ENCODE measurements around the gene ADGRG2.
A peak's percentile ranks its signal among the peaks of the same experiment; 100 is the strongest.

ADGRG2 gene, protein sequence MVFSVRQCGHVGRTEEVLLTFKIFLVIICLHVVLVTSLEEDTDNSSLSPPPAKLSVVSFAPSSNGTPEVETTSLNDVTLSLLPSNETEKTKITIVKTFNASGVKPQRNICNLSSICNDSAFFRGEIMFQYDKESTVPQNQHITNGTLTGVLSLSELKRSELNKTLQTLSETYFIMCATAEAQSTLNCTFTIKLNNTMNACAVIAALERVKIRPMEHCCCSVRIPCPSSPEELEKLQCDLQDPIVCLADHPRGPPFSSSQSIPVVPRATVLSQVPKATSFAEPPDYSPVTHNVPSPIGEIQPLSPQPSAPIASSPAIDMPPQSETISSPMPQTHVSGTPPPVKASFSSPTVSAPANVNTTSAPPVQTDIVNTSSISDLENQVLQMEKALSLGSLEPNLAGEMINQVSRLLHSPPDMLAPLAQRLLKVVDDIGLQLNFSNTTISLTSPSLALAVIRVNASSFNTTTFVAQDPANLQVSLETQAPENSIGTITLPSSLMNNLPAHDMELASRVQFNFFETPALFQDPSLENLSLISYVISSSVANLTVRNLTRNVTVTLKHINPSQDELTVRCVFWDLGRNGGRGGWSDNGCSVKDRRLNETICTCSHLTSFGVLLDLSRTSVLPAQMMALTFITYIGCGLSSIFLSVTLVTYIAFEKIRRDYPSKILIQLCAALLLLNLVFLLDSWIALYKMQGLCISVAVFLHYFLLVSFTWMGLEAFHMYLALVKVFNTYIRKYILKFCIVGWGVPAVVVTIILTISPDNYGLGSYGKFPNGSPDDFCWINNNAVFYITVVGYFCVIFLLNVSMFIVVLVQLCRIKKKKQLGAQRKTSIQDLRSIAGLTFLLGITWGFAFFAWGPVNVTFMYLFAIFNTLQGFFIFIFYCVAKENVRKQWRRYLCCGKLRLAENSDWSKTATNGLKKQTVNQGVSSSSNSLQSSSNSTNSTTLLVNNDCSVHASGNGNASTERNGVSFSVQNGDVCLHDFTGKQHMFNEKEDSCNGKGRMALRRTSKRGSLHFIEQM

DNA sequence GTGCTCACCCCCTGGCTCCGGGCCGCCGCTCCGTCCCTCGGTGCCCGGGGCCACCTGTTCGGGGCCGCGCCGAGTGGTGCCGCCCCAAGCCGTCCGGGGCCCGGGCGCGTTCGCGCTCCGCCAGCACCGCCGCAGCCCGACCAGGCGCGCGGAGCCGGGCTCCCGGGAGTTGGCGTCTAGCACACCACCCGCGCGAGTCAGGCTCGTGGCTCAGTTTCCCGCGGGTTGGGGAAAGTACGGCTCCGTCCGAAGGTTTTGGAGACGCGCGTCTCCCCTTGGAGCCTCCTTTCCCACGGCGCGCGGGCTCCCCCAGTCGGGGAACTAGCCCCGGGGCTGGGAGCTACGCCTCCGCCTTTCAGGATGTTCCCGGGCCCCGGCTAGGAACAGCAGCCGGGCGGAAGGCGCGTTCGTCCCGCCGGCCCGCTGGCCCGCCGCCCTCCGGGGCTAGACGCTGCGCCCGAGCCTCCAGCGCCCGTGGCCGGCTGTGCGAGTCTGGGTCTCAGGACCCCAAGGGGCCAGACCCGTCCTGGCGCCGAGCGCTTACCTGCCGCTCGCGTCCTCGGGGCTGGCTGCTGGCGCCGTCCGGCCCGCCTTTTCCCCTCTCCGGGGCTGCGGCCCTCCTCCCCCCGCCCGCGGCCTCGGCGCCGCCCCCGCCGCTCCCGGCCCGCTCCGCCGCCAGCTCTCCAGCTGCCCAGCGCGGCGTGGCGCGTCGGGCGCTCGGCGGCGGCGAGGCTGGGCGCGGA is at the start of gene ADGRG2:
Gene ADGRG2, minus strand, starts transcription at position 571 of the 743 bp plus-strand sequence. CDS start 53,634 bp downstream, outside the sequence.
- H3K36me3 Mint-ChIP-seq (ENCODE audit: low read depth), result no peaks in the 10 kb centered on the region
- peak within 1 kb of the TSS; percentile 74 to 83 (median 83) for H3K4me3 Mint-ChIP-seq
- peaks cover 45% of the 10 kb centered on the region for H3K27me3 Mint-ChIP-seq (ENCODE audit: low read depth)
- no peaks in the 10 kb centered on the region for H3K9me3 Mint-ChIP-seq
- H3K27ac Mint-ChIP-seq, result no peak within 1 kb of the TSS
- TF ChIP-seq, protein P1, sequence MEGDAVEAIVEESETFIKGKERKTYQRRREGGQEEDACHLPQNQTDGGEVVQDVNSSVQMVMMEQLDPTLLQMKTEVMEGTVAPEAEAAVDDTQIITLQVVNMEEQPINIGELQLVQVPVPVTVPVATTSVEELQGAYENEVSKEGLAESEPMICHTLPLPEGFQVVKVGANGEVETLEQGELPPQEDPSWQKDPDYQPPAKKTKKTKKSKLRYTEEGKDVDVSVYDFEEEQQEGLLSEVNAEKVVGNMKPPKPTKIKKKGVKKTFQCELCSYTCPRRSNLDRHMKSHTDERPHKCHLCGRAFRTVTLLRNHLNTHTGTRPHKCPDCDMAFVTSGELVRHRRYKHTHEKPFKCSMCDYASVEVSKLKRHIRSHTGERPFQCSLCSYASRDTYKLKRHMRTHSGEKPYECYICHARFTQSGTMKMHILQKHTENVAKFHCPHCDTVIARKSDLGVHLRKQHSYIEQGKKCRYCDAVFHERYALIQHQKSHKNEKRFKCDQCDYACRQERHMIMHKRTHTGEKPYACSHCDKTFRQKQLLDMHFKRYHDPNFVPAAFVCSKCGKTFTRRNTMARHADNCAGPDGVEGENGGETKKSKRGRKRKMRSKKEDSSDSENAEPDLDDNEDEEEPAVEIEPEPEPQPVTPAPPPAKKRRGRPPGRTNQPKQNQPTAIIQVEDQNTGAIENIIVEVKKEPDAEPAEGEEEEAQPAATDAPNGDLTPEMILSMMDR (IDR thresholded peaks at IDR 0.05; ENCODE audit: unreplicated experiment in 3 of 3), result no peak
- H3K4me1 Mint-ChIP-seq, result no peaks in the 10 kb centered on the region

DNA sequence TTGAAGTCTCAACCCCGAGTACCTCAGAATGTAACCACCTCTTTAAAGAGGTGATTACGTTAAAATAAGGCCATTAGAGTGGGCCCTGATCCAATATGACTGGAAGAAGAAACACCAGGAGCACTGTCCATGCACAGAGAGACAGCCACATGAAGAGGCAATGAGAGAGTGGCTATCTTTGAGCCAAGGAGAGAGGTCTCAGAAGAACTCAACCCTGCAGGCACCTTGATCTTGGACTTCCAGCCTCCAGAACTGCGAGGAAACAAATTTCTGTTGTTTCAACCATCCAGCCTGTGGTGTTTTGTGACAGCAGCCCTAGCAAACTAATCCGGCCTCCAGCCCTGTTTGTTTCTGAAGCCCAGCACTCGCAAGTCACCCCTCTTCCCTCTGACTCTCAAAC is 46.3 kb upstream of the ADGRG2 start:
- H3K4me3 Mint-ChIP-seq, result no peak overlapping the region
- H3K27me3 Mint-ChIP-seq (ENCODE audit: low read depth), result no peaks in the 10 kb centered on the region
- H3K36me3 Mint-ChIP-seq (ENCODE audit: low read depth), result no peaks in the 10 kb centered on the region
- TF ChIP-seq, protein P1 (IDR thresholded peaks at IDR 0.05; ENCODE audit: unreplicated experiment in 3 of 3), result no peak
- peaks cover 5% of the 10 kb centered on the region for H3K4me1 Mint-ChIP-seq
- H3K9me3 Mint-ChIP-seq, result peaks cover 15% of the 10 kb centered on the region
- no peak overlapping the region for H3K27ac Mint-ChIP-seq

DNA sequence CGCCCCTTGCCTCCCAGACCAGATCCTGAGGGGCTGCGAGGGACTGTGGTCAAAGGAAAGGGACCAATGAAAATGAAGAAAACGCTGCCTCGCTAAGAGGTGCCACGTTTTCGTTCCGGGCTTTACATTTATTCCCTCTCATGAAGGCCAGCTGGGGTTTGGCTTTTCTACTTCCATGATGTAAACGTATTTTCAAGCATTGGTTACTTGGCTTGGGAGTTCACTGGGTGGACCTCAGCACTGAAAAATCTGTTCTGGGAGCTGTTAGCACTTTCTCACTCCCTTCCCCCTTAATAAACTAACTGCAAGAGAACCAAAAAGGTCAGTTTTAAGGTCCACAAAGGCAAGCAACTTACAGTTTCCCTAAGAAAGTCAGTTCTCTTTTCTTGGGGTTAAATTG is 40.6 kb upstream of the ADGRG2 start:
- Mint-ChIP-seq H3K4me1 (peaks cover 5% of the 10 kb centered on the region), H3K9me3 (peaks cover 21% of the 10 kb centered on the region), H3K4me3 (no peak overlapping the region), H3K36me3 (ENCODE audit: low read depth) (no peaks in the 10 kb centered on the region), H3K27me3 (ENCODE audit: low read depth) (peaks cover 3% of the 10 kb centered on the region), H3K27ac (no peak overlapping the region)
- TF ChIP-seq, protein P1 (IDR thresholded peaks at IDR 0.05; ENCODE audit: unreplicated experiment in 3 of 3), result no peak

DNA sequence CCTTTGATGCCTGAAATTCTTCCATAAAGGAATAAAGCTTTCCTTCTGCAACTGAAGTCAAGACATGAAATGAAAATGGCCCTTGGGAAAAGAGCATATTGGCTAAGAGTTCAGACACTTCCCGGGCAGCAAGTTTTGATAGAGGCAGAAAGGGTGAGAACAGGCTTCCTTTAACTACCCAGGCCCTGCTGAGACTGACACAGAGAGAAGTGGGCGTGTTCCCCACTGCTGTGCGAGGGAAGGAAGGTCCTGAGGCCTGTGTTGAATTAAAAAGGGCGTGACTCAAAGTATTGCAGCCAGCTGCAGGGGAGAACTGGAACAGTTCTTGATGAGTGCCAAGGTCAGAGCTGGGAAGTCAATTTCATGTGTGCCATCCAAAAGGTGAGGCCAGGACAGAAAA is 33.9 kb upstream of the ADGRG2 start:
- peak overlapping the region in 1 of 3 experiments; percentile 51 for H3K27ac Mint-ChIP-seq
- TF ChIP-seq, protein P1 (IDR thresholded peaks at IDR 0.05; ENCODE audit: unreplicated experiment in 3 of 3), result no peak
- H3K36me3 Mint-ChIP-seq (ENCODE audit: low read depth), result no peaks in the 10 kb centered on the region
- H3K4me1 Mint-ChIP-seq, result no peaks in the 10 kb centered on the region
- no peak overlapping the region for H3K4me3 Mint-ChIP-seq
- H3K27me3 Mint-ChIP-seq (ENCODE audit: low read depth), result peaks cover 3% of the 10 kb centered on the region
- H3K9me3 Mint-ChIP-seq, result peaks cover 9% of the 10 kb centered on the region

DNA sequence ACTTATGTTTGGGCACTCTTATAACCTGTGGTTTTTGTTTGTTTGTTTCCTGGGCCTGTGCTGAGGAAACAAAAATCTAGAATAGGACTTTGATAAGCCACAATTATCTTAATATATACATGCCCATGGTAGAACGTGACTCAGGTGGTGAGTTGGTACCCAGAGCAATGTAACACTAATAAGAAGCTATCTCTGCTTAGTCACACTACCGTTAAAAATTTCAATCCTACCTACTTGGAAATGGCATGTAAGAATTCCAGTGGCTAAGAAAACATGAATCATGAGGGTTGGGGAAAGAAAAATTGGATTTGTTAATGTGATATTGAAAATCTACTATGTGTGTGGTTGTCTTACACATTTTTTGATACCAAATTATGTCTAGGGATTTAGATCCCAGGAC is 30.5 kb upstream of the ADGRG2 start:
- H3K36me3 Mint-ChIP-seq (ENCODE audit: low read depth), result no peaks in the 10 kb centered on the region
- TF ChIP-seq, protein P1 (IDR thresholded peaks at IDR 0.05; ENCODE audit: unreplicated experiment in 3 of 3), result no peak
- no peaks in the 10 kb centered on the region for H3K27me3 Mint-ChIP-seq (ENCODE audit: low read depth)

More for the DNA sequence above, 30.5 kb upstream of the ADGRG2 start:
- H3K4me3 Mint-ChIP-seq, result no peak overlapping the region
- H3K9me3 Mint-ChIP-seq, result peaks cover 13% of the 10 kb centered on the region
- no peak overlapping the region for H3K27ac Mint-ChIP-seq
- no peaks in the 10 kb centered on the region for H3K4me1 Mint-ChIP-seq
